ENCODE data around the gene AMZ1.

Gene AMZ1

GRCh38 chr7:2728316-2729030 lies 40.5 kb downstream of the AMZ1 start:
- no peaks in the 10 kb centered on the region for H3K27me3 ChIP-seq (ENCODE audit: control insufficient read depth, insufficient read depth, low read length)
- no peak overlapping the region for H3K27ac ChIP-seq (ENCODE audit: low read length)
- H3K36me3 ChIP-seq (ENCODE audit: control insufficient read depth, low read depth, low read length), result peaks cover 22% of the 10 kb centered on the region

DNA sequence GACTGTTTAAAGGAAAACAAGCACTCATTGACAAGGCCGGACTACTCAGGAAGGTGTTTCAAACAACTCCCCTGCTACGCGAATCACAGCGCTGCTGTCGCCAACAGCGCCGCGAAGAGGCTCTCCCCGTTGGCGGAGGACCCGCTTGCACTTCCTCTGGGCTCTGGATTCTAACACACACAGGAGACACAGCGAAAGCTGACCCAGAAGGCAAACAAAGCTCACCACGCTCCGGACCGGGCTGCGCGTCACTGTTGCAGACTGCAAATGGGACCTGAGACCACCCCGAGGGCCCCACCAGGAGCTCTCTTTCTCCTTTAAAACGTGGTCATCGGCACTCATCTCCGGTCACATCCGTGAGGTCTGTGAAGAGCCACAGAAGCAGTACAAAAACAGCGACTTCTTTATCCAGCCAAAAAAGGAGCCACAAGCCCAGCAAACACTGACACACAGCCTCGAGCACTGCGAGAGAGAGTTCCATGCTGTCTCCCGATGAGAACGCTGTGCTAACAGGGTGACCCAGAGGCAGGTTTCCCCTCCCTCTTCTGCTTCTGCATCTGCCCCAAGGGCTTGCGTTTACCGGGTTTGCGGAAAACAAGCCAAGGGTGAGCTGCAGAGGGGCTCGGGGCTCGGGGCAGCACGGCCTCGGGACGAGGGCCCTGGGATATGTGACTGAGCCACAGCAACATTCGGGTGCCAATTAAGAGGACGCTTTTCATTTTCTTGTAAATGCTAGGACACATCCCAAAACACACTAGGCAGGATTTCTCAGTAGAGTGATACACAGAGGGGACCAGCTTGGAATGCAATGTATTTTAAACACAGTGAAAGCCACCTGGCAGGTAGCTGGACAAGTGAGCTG lies 41.3 kb downstream of the AMZ1 start:
- Histone ChIP-seq H3K4me1 (ENCODE audit: control insufficient read depth, low read depth, low read length) (no peaks in the 10 kb centered on the region), H3K4me3 (ENCODE audit: low read length) (no peak overlapping the region), H3K27ac (ENCODE audit: low read length) (no peak overlapping the region), H3K27me3 (ENCODE audit: control insufficient read depth, insufficient read depth, low read length) (no peaks in the 10 kb centered on the region), H3K9me3 (ENCODE audit: control insufficient read depth, low read depth, low read length) (no peaks in the 10 kb centered on the region), H3K9ac (ENCODE audit: low read length) (no peak overlapping the region), H3K36me3 (ENCODE audit: control insufficient read depth, low read depth, low read length) (peaks cover 22% of the 10 kb centered on the region)

More at GRCh38 chr7:2728316-2729030, 40.5 kb downstream of the AMZ1 start:
- Histone ChIP-seq H3K9ac (ENCODE audit: low read length) (no peak overlapping the region), H3K4me3 (ENCODE audit: low read length) (no peak overlapping the region), H3K9me3 (ENCODE audit: control insufficient read depth, low read depth, low read length) (no peaks in the 10 kb centered on the region), H3K4me1 (ENCODE audit: control insufficient read depth, low read depth, low read length) (no peaks in the 10 kb centered on the region)

DNA sequence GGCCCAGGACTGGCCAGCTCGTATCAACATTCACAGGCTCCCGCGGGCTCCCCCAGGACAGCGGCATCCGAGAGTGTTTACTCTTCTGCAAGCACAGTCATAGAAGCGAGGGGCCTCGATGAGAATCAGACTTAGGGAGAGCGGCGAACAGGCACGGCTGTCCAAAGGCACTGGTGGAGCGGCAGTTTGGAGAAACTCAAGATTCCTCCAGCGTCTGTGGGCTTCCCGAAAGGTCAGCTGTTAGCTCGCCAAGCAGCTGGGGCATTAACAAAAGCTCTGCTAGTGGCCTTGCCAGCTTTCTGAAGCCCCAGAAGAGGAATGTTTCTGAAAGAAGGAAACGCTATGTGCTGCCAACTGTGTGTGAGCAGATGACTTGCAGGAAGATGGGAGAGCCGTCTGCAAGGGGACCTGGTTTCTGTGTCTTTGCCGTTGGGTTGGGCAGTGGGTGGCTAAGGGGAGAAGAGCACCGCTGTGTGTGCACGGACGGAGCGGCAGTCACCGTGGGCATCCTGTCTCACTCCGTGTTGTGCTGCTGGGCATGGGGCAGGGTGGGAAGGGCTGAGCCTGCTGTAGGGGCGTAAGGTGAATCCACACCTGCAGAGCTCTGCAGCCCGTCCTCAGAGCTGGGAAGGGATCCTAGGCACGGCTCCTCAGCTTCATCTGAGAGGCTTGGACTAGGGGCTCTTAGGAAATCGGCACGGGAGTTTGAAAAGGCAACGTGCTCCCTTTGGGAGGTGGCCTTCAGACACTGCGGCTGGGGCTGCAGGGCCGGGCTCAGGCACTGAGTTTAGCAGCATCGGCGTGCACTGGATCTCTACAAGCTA lies 42.1 kb downstream of the AMZ1 start:
- Histone ChIP-seq H3K27me3 (ENCODE audit: control insufficient read depth, insufficient read depth, low read length) (no peaks in the 10 kb centered on the region), H3K36me3 (ENCODE audit: control insufficient read depth, low read depth, low read length) (peaks cover 22% of the 10 kb centered on the region), H3K4me3 (ENCODE audit: low read length) (no peak overlapping the region), H3K27ac (ENCODE audit: low read length) (no peak overlapping the region), H3K4me1 (ENCODE audit: control insufficient read depth, low read depth, low read length) (no peaks in the 10 kb centered on the region), H3K9me3 (ENCODE audit: control insufficient read depth, low read depth, low read length) (no peaks in the 10 kb centered on the region), H3K9ac (ENCODE audit: low read length) (no peak overlapping the region)

GRCh38 chr7:2730846-2731770 lies 43.1 kb downstream of the AMZ1 start:
- Histone ChIP-seq H3K9ac (ENCODE audit: low read length) (no peak overlapping the region), H3K27me3 (ENCODE audit: control insufficient read depth, insufficient read depth, low read length) (no peaks in the 10 kb centered on the region), H3K4me3 (ENCODE audit: low read length) (no peak overlapping the region), H3K36me3 (ENCODE audit: control insufficient read depth, low read depth, low read length) (peaks cover 21% of the 10 kb centered on the region), H3K9me3 (ENCODE audit: control insufficient read depth, low read depth, low read length) (no peaks in the 10 kb centered on the region), H3K4me1 (ENCODE audit: control insufficient read depth, low read depth, low read length) (no peaks in the 10 kb centered on the region), H3K27ac (ENCODE audit: low read length) (no peak overlapping the region)

DNA sequence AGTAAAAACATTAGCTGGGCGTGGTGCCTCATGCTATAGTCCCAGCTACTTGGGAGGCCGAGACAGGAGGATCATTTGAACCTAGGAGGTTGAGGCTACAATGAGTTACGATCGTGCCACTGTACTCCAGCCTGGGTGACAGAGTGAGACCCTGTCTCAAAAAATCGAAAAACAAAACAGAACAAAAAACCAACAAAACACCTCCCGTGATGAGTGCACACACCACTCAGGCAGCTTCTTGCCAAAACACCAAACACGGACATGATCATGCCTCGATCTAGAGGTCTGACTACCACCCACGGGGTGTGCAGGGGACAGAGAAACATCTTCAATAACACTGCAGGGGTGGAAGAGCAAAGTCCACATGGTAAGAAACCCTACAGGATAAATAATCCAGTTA lies 44.4 kb downstream of the AMZ1 start:
- H3K27ac ChIP-seq (ENCODE audit: low read length), result no peak overlapping the region
- no peak overlapping the region for H3K9ac ChIP-seq (ENCODE audit: low read length)
- H3K9me3 ChIP-seq (ENCODE audit: control insufficient read depth, low read depth, low read length), result no peaks in the 10 kb centered on the region
- H3K4me1 ChIP-seq (ENCODE audit: control insufficient read depth, low read depth, low read length), result no peaks in the 10 kb centered on the region
- peaks cover 14% of the 10 kb centered on the region for H3K36me3 ChIP-seq (ENCODE audit: control insufficient read depth, low read depth, low read length)
- H3K27me3 ChIP-seq (ENCODE audit: control insufficient read depth, insufficient read depth, low read length), result no peaks in the 10 kb centered on the region
- H3K4me3 ChIP-seq (ENCODE audit: low read length), result no peak overlapping the region

DNA sequence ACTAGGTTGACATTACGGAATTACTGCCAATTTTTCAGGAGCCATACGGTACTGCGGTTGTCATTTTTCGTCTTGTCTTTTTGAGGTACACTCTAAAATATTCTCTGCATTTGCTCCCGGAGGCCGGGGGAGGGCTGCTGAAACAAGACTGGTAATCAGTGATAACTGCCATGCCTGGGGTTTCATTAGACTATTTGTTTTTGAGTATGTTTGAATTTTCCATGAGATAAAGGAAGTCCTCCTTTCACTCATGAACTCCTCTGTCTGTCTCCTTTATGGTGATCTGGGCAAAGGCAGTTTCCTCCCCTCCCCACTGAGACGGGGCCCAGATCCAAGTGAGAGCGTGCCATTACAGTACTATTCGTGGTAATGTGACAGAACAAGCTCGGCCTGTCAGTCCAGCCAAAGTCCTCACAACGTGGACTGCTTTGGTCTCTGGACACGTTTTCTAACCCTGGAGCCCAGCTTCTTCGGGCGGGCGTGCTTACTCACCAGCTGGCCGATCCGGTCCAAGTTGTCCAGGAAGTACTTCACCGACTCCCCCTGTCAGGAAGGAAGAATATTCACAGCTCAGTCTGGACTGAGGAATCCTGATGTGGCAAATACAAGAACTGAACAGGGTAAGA lies 45.1 kb downstream of the AMZ1 start:
- Histone ChIP-seq H3K9me3 (ENCODE audit: control insufficient read depth, low read depth, low read length) (no peaks in the 10 kb centered on the region), H3K27ac (ENCODE audit: low read length) (no peak overlapping the region), H3K36me3 (ENCODE audit: control insufficient read depth, low read depth, low read length) (peaks cover 14% of the 10 kb centered on the region), H3K9ac (ENCODE audit: low read length) (no peak overlapping the region), H3K27me3 (ENCODE audit: control insufficient read depth, insufficient read depth, low read length) (no peaks in the 10 kb centered on the region), H3K4me1 (ENCODE audit: control insufficient read depth, low read depth, low read length) (no peaks in the 10 kb centered on the region), H3K4me3 (ENCODE audit: low read length) (no peak overlapping the region)

DNA sequence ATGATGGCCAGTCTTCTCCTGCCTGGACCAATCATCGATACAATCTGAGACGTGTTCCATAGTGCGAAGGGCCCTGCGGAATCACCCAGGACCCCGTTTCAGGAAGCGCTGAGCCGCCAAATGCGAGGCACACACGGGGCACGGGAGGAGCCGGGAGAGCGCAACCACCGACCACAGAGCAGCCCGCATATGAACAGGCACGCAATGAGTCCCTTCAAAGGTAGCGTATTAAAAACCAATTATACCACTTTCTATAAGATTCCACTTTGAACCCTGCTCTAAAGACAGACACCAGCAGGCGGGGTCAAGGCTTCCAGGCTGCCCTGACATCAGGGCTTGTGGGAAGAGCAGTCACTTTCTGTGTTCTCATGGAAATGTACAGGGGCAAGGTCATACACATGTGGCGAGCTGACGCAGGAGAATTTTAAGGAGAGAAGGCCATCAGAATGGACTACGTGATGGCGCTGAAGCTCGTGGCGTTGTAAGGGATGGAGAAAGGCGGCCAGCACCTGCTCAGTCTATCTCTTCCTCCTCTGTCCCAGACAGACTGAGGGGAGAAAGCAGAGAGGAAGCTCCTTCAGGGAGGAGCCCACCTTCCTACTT lies 46.2 kb downstream of the AMZ1 start:
- Histone ChIP-seq H3K4me1 (ENCODE audit: control insufficient read depth, low read depth, low read length) (no peaks in the 10 kb centered on the region), H3K27me3 (ENCODE audit: control insufficient read depth, insufficient read depth, low read length) (no peaks in the 10 kb centered on the region), H3K9me3 (ENCODE audit: control insufficient read depth, low read depth, low read length) (no peaks in the 10 kb centered on the region), H3K4me3 (ENCODE audit: low read length) (no peak overlapping the region), H3K27ac (ENCODE audit: low read length) (no peak overlapping the region), H3K9ac (ENCODE audit: low read length) (no peak overlapping the region), H3K36me3 (ENCODE audit: control insufficient read depth, low read depth, low read length) (peaks cover 14% of the 10 kb centered on the region)

DNA sequence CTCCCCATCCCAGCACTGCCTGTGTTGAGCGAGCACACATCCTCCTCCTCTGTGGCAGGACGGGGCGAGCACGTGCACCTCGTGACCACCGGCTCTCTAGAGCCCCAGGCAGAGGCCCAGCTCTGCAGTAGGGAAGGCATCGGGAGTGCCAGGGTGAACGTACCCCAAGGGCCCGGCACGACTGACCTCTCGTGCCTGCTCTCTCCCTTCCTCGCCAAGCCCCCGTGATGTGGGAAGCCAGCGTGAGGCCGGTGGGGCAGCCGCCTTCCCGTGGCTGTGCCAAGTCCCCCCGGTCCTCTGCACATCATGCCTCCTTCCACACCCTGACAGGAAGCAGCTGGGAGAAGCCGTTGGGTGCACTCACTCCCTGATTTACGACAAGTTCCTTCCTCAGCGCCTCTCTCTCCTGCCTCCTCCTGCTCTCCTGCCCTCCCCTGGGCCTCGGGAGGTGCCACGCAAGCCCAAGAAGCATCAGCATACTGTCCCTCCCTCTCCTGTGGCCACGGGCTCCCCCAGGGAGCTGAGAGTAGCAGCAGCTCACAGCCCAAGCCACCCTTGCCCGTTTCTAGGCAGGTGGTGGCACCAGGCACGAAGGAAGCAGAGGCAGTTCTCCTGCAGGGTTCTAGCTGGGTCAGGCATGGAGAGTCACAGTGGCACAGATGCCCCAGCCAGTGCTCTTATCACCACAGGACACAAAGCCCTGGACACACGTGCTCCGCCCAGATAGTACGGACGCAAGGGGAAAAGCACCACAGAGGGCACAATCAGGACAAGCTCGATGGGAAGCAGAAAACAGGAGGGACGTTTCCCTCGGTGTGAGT lies 47.0 kb downstream of the AMZ1 start:
- no peak overlapping the region for H3K4me3 ChIP-seq (ENCODE audit: low read length)
- H3K4me1 ChIP-seq (ENCODE audit: control insufficient read depth, low read depth, low read length), result no peaks in the 10 kb centered on the region
- H3K27ac ChIP-seq (ENCODE audit: low read length), result no peak overlapping the region
- H3K36me3 ChIP-seq (ENCODE audit: control insufficient read depth, low read depth, low read length), result peaks cover 14% of the 10 kb centered on the region
- no peaks in the 10 kb centered on the region for H3K9me3 ChIP-seq (ENCODE audit: control insufficient read depth, low read depth, low read length)
- no peak overlapping the region for H3K9ac ChIP-seq (ENCODE audit: low read length)
- H3K27me3 ChIP-seq (ENCODE audit: control insufficient read depth, insufficient read depth, low read length), result no peaks in the 10 kb centered on the region

DNA sequence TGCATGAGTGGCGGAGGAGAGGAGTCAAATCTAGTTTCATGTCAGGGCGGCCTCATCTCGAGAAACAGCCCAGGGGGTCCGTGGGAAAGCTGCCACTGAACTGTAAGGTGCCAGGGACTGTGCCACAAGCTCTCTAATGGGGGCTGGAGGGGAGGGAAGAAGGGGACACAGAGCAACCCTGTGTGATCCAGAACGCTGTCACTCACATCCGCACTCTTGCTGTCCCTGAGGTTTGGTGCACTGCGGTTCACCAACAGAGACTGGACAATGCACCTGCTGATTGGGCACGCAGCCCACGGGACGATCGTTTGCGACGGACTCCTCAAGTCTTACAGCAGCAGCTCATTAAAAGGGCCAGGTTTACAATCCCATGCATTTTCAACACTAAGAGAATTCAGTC lies 47.7 kb downstream of the AMZ1 start:
- no peak overlapping the region for H3K4me3 ChIP-seq (ENCODE audit: low read length)
- H3K27ac ChIP-seq (ENCODE audit: low read length), result no peak overlapping the region
- no peaks in the 10 kb centered on the region for H3K27me3 ChIP-seq (ENCODE audit: control insufficient read depth, insufficient read depth, low read length)
- no peaks in the 10 kb centered on the region for H3K9me3 ChIP-seq (ENCODE audit: control insufficient read depth, low read depth, low read length)
- H3K36me3 ChIP-seq (ENCODE audit: control insufficient read depth, low read depth, low read length), result peaks cover 8% of the 10 kb centered on the region
- H3K9ac ChIP-seq (ENCODE audit: low read length), result no peak overlapping the region
- H3K4me1 ChIP-seq (ENCODE audit: control insufficient read depth, low read depth, low read length), result no peaks in the 10 kb centered on the region

Data from iPS-18a (cell line).